Islet precursor cell (in vitro differentiated cells): ENCODE results near the gene TTC28.

Experiments
- DNase-seq: peaks from one replicate; pipeline ENCODE4 v3.0.0-alpha.2; 2018

TTC28 gene

GRCh38 chr22:28015676-28016601 lies 663.7 kb downstream of the TTC28 start:
- DNase-seq = no peak

- DNase-seq = no peak
Measured at GRCh38 chr22:28015046-28015425, 664.6 kb downstream of the TTC28 start.

GRCh38 chr22:28014211-28015045 lies 665.2 kb downstream of the TTC28 start:
- no peak for DNase-seq

- DNase-seq = no peak
Measured at GRCh38 chr22:28013611-28014010, 666.0 kb downstream of the TTC28 start.

GRCh38 chr22:28012832-28013460 lies 666.7 kb downstream of the TTC28 start:
- no peak for DNase-seq

GRCh38 chr22:28009272-28009827 lies 670.3 kb downstream of the TTC28 start:
- DNase-seq = peak; percentile 94

- no peak for DNase-seq
Measured at GRCh38 chr22:28008649-28009048, 671.0 kb downstream of the TTC28 start.

GRCh38 chr22:28008056-28008455 lies 671.6 kb downstream of the TTC28 start:
- DNase-seq = no peak

GRCh38 chr22:28006271-28006670 lies 673.4 kb downstream of the TTC28 start:
- DNase-seq = no peak

GRCh38 chr22:28005513-28005912 lies 674.1 kb downstream of the TTC28 start:
- DNase-seq = no peak

- DNase-seq = no peak
Measured at GRCh38 chr22:28004021-28004420, 675.6 kb downstream of the TTC28 start.

- DNase-seq = no peak
Measured at GRCh38 chr22:28002863-28003565, 676.6 kb downstream of the TTC28 start.

GRCh38 chr22:28002181-28002700 lies 677.4 kb downstream of the TTC28 start:
- no peak for DNase-seq

- no peak for DNase-seq
Measured at GRCh38 chr22:28001171-28001835, 678.3 kb downstream of the TTC28 start.

- DNase-seq = no peak
Measured at GRCh38 chr22:28000361-28000760, 679.3 kb downstream of the TTC28 start.

GRCh38 chr22:27999876-28000275 lies 679.8 kb downstream of the TTC28 start:
- DNase-seq = no peak

GRCh38 chr22:27998511-27999410 lies 680.9 kb downstream of the TTC28 start:
- no peak for DNase-seq

GRCh38 chr22:27997538-27997937 lies 682.1 kb downstream of the TTC28 start:
- no peak for DNase-seq

GRCh38 chr22:27996981-27997380 lies 682.7 kb downstream of the TTC28 start:
- DNase-seq = no peak

- DNase-seq = no peak
Measured at GRCh38 chr22:27996529-27996925, 683.1 kb downstream of the TTC28 start.
